T47D (cell line): ENCODE data around the gene RBBP8.

ENCODE experiments used
- DNase-seq, 2 experiments: peaks; one replicate each; pipeline versions ENCODE4 v3.0.0 to v3.0.0-alpha.2; 2011 to 2012; ENCODE audit warnings: low read depth in 1 of 2, low spot score in 1 of 2
- JUND ChIP-seq: IDR thresholded peaks from 2 replicates; pipeline ENCODE4 v1.6.1; 2012; ENCODE audit warnings: low read depth
- in situ Hi-C: cut with HindIII; loops from 2 replicates; pipeline ENCODE4 v1.10.0; 2016; ENCODE audit warnings: low sequenced_read_pairs, low pct_unique_long_range_greater_than_20kb

Gene RBBP8

GRCh38 chr18:22981274-22982133 is 48.4 kb downstream of the RBBP8 start:
- peak in 1 of 2 experiments; percentile 61 for DNase-seq
- in situ Hi-C loops, result no loop called here

DNA sequence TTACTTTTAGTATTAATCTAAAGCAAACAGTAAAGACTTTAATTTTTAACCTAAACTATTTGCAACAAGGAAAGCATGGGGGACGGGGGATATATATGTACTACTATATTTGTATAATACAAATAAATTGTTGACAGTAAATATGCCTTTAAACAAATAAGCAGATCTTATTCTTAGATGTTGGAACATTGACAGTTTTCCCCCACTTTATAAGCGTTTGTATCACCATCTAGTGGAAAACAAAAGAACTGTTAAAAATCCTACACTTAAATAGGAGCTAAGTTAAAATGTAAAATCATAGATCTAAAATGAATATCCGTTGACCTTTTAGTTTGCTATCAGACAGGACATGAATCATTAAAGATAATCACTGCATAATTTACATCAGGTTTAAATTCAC is 50.0 kb downstream of the RBBP8 start:
- in situ Hi-C loops, result no loop called here
- no peak for TF ChIP-seq JUND
- DNase-seq, result peak in 1 of 2 experiments; percentile 63

More at GRCh38 chr18:22981274-22982133, 48.4 kb downstream of the RBBP8 start:
- no peak for TF ChIP-seq JUND

- TF ChIP-seq JUND, result no peak
Measured at GRCh38 chr18:22985250-22985649, 52.1 kb downstream of the RBBP8 start.

GRCh38 chr18:22987547-22988189 is 54.5 kb downstream of the RBBP8 start:
- TF ChIP-seq JUND, result no peak
- in situ Hi-C loops, result no loop called here
- no peak for DNase-seq

More at GRCh38 chr18:22985250-22985649, 52.1 kb downstream of the RBBP8 start:
- in situ Hi-C loops, result no loop called here
- no peak for DNase-seq

GRCh38 chr18:22988208-22988607 is 55.1 kb downstream of the RBBP8 start:
- TF ChIP-seq JUND, result no peak
- in situ Hi-C loops, result no loop called here
- no peak for DNase-seq

GRCh38 chr18:22998344-22998743 is 65.2 kb downstream of the RBBP8 start:
- in situ Hi-C loops, result no loop called here
- DNase-seq, result no peak
- no peak for TF ChIP-seq JUND

GRCh38 chr18:22999212-22999611 is 66.1 kb downstream of the RBBP8 start:
- no peak for TF ChIP-seq JUND
- no peak for DNase-seq
- in situ Hi-C loops, result no loop called here

DNA sequence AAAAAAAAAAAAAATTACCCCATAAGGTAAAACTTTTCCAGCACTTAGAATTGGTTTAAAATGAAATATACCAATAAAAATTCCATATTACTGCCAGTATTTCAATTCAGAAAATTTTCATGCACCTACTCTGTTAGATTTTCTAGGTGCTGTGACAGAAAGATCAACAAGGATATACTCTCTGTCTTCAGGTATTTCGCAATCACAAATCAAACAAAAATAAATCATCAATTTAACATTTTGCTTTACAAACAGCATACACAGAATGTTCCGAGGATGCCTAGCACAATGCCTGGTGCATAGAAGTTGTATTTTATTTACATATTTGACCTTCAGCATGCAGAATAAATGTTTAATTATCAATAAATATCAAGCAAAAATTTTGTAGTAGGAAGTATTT is 66.5 kb downstream of the RBBP8 start:
- no peak for TF ChIP-seq JUND
- DNase-seq, result no peak
- in situ Hi-C loops, result no loop called here

DNA sequence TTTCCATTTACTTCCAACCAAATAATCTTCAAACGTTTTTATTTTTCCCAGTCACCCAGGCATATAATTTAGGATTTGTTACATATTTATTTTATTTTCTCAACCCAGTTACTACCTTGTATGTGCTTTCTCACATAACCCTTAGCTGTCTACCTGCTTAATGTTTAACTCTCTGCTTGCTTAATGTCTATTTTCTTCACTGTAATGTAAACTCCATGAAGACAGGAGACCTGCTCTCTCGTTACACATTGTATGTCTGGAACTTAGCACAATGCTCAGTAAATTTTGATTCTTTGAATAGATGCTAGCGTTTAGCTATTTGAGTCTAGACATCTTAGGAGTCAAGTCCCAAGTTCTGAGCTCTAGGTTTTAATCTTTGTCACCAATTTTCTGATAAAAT is 70.2 kb downstream of the RBBP8 start:
- no peak for TF ChIP-seq JUND
- in situ Hi-C loops, result no loop called here
- no peak for DNase-seq

DNA sequence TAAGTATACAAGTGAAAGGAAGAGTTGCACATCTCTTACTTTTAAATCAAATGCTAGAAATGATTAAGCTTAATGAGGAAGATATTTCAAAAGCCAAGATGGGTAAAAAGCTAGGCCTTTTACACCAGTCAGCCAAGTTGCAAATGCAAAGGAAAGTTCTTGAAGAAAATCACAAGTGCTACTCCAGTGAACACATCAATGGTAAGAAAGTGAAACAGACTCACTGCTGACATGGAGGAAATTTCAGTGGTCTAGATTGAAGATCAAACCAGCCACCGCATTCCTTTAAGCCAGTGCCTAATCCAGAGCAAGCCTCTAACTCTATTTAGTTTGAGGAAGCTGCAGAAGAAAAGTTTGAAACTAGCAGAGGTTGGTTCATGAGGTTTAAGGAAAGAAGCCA is 79.1 kb downstream of the RBBP8 start:
- no peak for TF ChIP-seq JUND
- no peak for DNase-seq
- in situ Hi-C loops, result no loop called here

DNA sequence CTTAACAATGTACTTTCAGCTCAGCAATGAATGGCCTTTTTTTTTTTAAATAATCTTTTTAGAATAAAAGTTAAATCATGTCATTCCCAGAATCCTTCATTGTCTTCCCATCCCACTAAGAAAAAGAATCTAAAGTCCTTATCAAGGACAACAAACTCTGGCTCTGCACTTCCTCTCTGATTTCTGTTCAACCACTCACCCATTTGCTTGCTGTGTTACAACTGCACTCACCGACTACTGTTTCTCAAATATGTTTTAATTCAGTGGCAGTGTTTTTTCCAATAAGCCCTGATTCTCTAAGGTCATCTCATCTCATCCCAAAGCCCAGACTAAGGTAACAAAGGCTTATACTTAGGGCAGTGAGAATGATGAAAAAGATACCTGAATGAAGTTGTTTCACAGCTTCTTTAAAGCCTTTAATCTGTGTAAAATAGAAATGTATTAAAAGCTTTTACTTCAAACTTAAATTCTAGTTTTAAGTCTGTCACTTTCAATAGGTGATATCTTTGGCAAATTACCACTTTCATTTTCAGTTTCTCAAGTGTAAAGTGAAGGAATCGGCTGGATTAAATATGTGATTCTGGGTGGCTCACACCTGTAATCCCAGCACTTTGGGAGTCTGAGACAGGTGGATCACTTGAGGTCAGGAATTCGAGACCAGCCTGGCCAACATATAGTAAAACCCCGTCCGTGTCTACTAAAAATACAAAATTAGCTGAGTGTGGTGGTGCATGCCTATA is 87.6 kb downstream of the RBBP8 start:
- DNase-seq, result no peak
- in situ Hi-C loops, result no loop called here
- TF ChIP-seq JUND, result no peak

GRCh38 chr18:23021623-23022022 is 88.5 kb downstream of the RBBP8 start:
- in situ Hi-C loops, result no loop called here
- TF ChIP-seq JUND, result no peak
- DNase-seq, result no peak
